CD14-positive monocyte (primary cell): ENCODE data around the gene FANCI. TPM values are rescaled to one million over a fixed set of nuclear protein-coding genes. Genes with fewer than 3 reads are reported as not detected.

ENCODE experiments used
- DNase-seq, 3 donors: peaks; one replicate each; pipeline ENCODE4 v3.0.0-alpha.2; 2011 to 2022
- H2AFZ ChIP-seq: 2 replicates; pipeline ENCODE4 v1.6.0; 2012; ENCODE audit warnings: mild to moderate bottlenecking, low read depth, low read length, inconsistent platforms; ENCODE audit not compliant: insufficient read depth, poor library complexity, severe bottlenecking
- H3K27ac ChIP-seq, 2 donors: 1 replicate in 1 of 2; 2 replicates in 1 of 2; pipeline ENCODE4 v1.5.1; 2012 to 2013; ENCODE audit warnings: low read length in 2 of 2, control low read depth in 1 of 2, inconsistent platforms in 1 of 2, low read depth in 1 of 2, mild to moderate bottlenecking in 1 of 2
- H3K27me3 ChIP-seq, 2 donors: one replicate each; pipeline versions ENCODE4 v1.6.0 to v1.6.1; 2011 to 2013; ENCODE audit warnings: low read length in 2 of 2; ENCODE audit not compliant: control insufficient read depth in 2 of 2, insufficient read depth in 2 of 2
- H3K36me3 ChIP-seq, 2 donors: replicated peaks in 1 of 2; 1 replicate in 1 of 2; 2 replicates in 1 of 2; pipeline versions ENCODE4 v1.5.1 to v1.6.1; 2012 to 2013; ENCODE audit warnings: low read length in 2 of 2, control low read depth in 1 of 2, inconsistent platforms in 1 of 2, mild to moderate bottlenecking in 1 of 2; ENCODE audit not compliant: insufficient read depth in 2 of 2, control insufficient read depth in 1 of 2
- H3K4me1 ChIP-seq, 2 donors: 1 replicate in 1 of 2; 2 replicates in 1 of 2; pipeline versions ENCODE4 v1.5.1 to v1.6.1; 2012 to 2013; ENCODE audit warnings: low read length in 2 of 2, control low read depth in 1 of 2, inconsistent platforms in 1 of 2, mild to moderate bottlenecking in 1 of 2, moderate library complexity in 1 of 2; ENCODE audit not compliant: insufficient read depth in 2 of 2, control insufficient read depth in 1 of 2
- H3K4me2 ChIP-seq: replicated peaks from 2 replicates; pipeline ENCODE3; 2012; ENCODE audit warnings: low read length, moderate library complexity, mild to moderate bottlenecking; ENCODE audit not compliant: poor library complexity, severe bottlenecking; ENCODE audit errors: extremely low read depth
- H3K4me3 ChIP-seq, 3 experiments: fragments of 200-600 bp in 1 of 3; sonication (generic) in 1 of 3; replicated peaks in 1 of 3; 1 replicate in 2 of 3; 2 replicates in 1 of 3; pipeline ENCODE4 v1.5.1; 2011 to 2013; ENCODE audit warnings: low read length in 3 of 3, mild to moderate bottlenecking in 3 of 3, control low read depth in 2 of 3, low read depth in 2 of 3, inconsistent platforms in 1 of 3, moderate library complexity in 1 of 3
- H3K79me2 ChIP-seq: 2 replicates; pipeline ENCODE4 v1.6.0; 2012; ENCODE audit warnings: mild to moderate bottlenecking, control low read depth, inconsistent platforms, low read length, moderate library complexity; ENCODE audit not compliant: insufficient read depth
- H3K9ac ChIP-seq: 2 replicates; pipeline ENCODE4 v1.6.0; 2017; ENCODE audit warnings: low read length, mild to moderate bottlenecking; ENCODE audit not compliant: insufficient read depth, poor library complexity, severe bottlenecking
- H3K9me3 ChIP-seq, 2 donors: replicated peaks in 1 of 2; 1 replicate in 1 of 2; 2 replicates in 1 of 2; pipeline versions ENCODE4 v1.5.1 to v1.6.1; 2012 to 2013; ENCODE audit warnings: low read length in 2 of 2, control low read depth in 1 of 2; ENCODE audit not compliant: control insufficient read depth in 1 of 2, insufficient read depth in 1 of 2
- H4K20me1 ChIP-seq: 2 replicates; pipeline ENCODE4 v1.6.0; 2012; ENCODE audit warnings: mild to moderate bottlenecking, low read length, control low read depth, moderate library complexity; ENCODE audit not compliant: insufficient read depth
- H3K27ac Mint-ChIP-seq, 7 donors: one replicate each; pipeline ENCODE4 v1.8.0; 2020; ENCODE audit warnings: mild to moderate bottlenecking in 7 of 7, mixed read lengths in 7 of 7, moderate library complexity in 6 of 7, inconsistent platforms in 2 of 7
- H3K27me3 Mint-ChIP-seq, 3 donors: one replicate each; pipeline ENCODE4 v1.8.0; 2021 to 2022; ENCODE audit warnings: low read depth in 3 of 3, mild to moderate bottlenecking in 3 of 3, mixed read lengths in 3 of 3, moderate library complexity in 3 of 3, inconsistent platforms in 1 of 3
- H3K36me3 Mint-ChIP-seq, 2 donors: one replicate each; pipeline ENCODE4 v1.8.0; 2020; ENCODE audit warnings: mixed read lengths in 2 of 2, inconsistent platforms in 1 of 2, mild to moderate bottlenecking in 1 of 2
- H3K4me1 Mint-ChIP-seq: one replicate; pipeline ENCODE4 v1.8.0; 2020; ENCODE audit warnings: mild to moderate bottlenecking, mixed read lengths
- H3K4me3 Mint-ChIP-seq, 2 donors: one replicate each; pipeline ENCODE4 v1.8.0; 2020; ENCODE audit warnings: mild to moderate bottlenecking in 2 of 2, mixed read lengths in 2 of 2, moderate library complexity in 1 of 2
- H3K9me3 Mint-ChIP-seq, 7 donors: one replicate each; pipeline ENCODE4 v1.8.0; 2020 to 2022; ENCODE audit warnings: mixed read lengths in 7 of 7, mild to moderate bottlenecking in 6 of 7, moderate library complexity in 6 of 7, inconsistent platforms in 2 of 7
- WGBS: methylation state at CpG from one replicate; pipeline ENCODE4 v1.1.5; 2013; ENCODE audit warnings: missing lambda C conversion rate; ENCODE audit not compliant: insufficient coverage; 5-methylcytosine and 5-hydroxymethylcytosine counted together
- intact Hi-C, 2 donors: fragments of 100-400 bp; cut with micrococcal nuclease; formaldehyde crosslinking; loops; one replicate each; pipeline versions ENCODE4 v1.15.0 to v1.15.1; 2023
- polyA plus RNA-seq, 3 donors: library from polyadenylated mRNA; depleted of rRNA in 1 of 3; unstranded in 2 of 3; stranded (reverse) in 1 of 3; fragments of 300-500 nt in 2 of 3; fragments of >200 nt in 1 of 3; fragmentation: Illumina TruSeq in 2 of 3; gene quantifications; 1 replicate in 2 of 3; 2 replicates in 1 of 3; pipeline ENCODE4 v1.2.3, GENCODE V29; 2012 to 2021
- TF ChIP-seq, protein P1 (sequence below): fragments of 200-600 bp; IDR thresholded peaks from one replicate; pipeline ENCODE4 v1.8.0; 2022; ENCODE audit warnings: antibody characterized with exemption, mild to moderate bottlenecking

Gene FANCI
- polyA plus RNA-seq, 3 donors = 1.4 to 2.6 (median 1.5) TPM

DNA sequence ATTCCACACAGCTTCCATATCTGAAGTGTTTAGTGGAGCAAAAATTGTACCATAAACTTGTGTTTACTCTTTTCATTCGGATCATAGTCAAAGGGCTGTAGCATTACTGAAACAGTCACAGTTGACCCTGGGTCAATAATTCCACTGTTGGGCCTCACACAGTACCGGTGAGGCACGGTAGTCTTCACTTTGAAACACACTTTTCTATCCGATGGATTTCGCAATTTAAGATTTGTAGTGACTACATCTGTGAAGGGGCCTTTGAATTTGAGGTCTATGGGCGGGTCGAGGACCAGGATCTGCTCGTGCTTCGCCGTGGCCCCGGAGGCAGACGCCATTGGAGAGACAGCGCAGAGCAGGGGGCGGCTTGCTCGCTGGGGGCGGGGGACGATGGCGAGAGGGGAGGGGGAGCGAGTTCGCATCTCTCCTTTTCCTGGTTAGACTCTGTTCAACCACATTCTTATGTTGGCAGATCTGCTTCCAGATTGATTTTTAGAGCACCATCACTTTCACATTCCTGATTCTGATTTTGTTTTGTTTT, 42.2 kb upstream of the FANCI start:
- WGBS = 96% methylated on average over 17 of the region's 20 CpGs
- intact Hi-C loops = no loop called here
- H3K4me2 ChIP-seq = no peak overlapping the region
- H3K27me3 ChIP-seq = no peaks in the 10 kb centered on the region
- no peak overlapping the region for H3K27ac Mint-ChIP-seq
- H3K79me2 ChIP-seq = no peaks in the 10 kb centered on the region
- H3K36me3 ChIP-seq = peaks cover 39 to 55% of the 10 kb centered on the region in 2 donors
- H3K27me3 Mint-ChIP-seq = peaks cover 0 to 6% (median 0%) of the 10 kb centered on the region in 3 donors
- no peak overlapping the region for H3K4me3 ChIP-seq
- no peak overlapping the region for H3K9ac ChIP-seq
- H3K27ac ChIP-seq = no peak overlapping the region
- H3K9me3 ChIP-seq = no peaks in the 10 kb centered on the region
- H3K4me3 Mint-ChIP-seq = no peak overlapping the region
- no peaks in the 10 kb centered on the region for H3K4me1 ChIP-seq
- DNase-seq = no peak
- TF ChIP-seq, protein P1, sequence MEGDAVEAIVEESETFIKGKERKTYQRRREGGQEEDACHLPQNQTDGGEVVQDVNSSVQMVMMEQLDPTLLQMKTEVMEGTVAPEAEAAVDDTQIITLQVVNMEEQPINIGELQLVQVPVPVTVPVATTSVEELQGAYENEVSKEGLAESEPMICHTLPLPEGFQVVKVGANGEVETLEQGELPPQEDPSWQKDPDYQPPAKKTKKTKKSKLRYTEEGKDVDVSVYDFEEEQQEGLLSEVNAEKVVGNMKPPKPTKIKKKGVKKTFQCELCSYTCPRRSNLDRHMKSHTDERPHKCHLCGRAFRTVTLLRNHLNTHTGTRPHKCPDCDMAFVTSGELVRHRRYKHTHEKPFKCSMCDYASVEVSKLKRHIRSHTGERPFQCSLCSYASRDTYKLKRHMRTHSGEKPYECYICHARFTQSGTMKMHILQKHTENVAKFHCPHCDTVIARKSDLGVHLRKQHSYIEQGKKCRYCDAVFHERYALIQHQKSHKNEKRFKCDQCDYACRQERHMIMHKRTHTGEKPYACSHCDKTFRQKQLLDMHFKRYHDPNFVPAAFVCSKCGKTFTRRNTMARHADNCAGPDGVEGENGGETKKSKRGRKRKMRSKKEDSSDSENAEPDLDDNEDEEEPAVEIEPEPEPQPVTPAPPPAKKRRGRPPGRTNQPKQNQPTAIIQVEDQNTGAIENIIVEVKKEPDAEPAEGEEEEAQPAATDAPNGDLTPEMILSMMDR = no peak
- H2AFZ ChIP-seq = no peak overlapping the region
- no peaks in the 10 kb centered on the region for H4K20me1 ChIP-seq
- H3K9me3 Mint-ChIP-seq = no peaks in the 10 kb centered on the region
- peaks cover 53 to 61% of the 10 kb centered on the region in 2 donors for H3K36me3 Mint-ChIP-seq
- H3K4me1 Mint-ChIP-seq = no peaks in the 10 kb centered on the region

DNA sequence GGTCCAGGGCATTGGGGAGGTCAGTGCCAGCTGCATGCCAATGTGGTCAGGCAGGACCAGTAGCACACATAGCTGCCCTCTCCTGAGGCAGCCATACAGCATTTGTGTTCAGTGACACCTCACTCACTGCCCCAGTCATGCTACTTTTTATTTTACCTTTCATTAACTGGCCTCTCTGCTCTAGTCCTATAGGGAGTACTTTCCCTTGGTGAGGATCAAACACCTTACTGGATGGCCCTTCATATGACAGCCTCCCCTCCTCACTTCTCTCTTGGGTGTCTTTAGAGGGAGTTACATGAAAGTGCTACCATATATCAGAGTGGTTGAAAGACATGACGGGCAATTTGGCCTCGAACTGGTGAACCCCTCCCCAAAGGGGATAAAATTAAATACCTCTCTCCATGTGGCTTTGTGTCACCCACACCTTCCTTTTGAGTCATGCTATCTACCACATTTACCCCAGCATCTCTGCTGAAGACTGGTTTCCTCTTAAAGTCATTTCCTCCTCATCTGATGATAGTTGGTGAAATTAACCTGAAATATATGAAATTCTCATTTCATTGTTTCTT, 40.0 kb upstream of the FANCI start:
- intact Hi-C loops = no loop called here
- H4K20me1 ChIP-seq = no peaks in the 10 kb centered on the region
- H3K27me3 Mint-ChIP-seq = peaks cover 0 to 6% (median 2%) of the 10 kb centered on the region in 3 donors
- no peak overlapping the region for H2AFZ ChIP-seq
- H3K27ac Mint-ChIP-seq = no peak overlapping the region
- H3K4me3 Mint-ChIP-seq = no peak overlapping the region
- H3K9me3 ChIP-seq = no peaks in the 10 kb centered on the region
- H3K27me3 ChIP-seq = no peaks in the 10 kb centered on the region
- no peaks in the 10 kb centered on the region for H3K79me2 ChIP-seq
- H3K27ac ChIP-seq = no peak overlapping the region
- TF ChIP-seq, protein P1 = no peak
- no peak overlapping the region for H3K4me3 ChIP-seq
- no peak for DNase-seq
- no peaks in the 10 kb centered on the region for H3K9me3 Mint-ChIP-seq
- peaks cover 6% of the 10 kb centered on the region for H3K4me1 Mint-ChIP-seq
- no CpG with 5 or more reads among the region's 2 CpGs for WGBS
- peaks cover 33 to 39% of the 10 kb centered on the region in 2 donors for H3K36me3 Mint-ChIP-seq
- no peak overlapping the region for H3K9ac ChIP-seq
- peaks cover 3% of the 10 kb centered on the region in 2 donors for H3K4me1 ChIP-seq
- H3K36me3 ChIP-seq = peaks cover 18 to 32% of the 10 kb centered on the region in 2 donors
- no peak overlapping the region for H3K4me2 ChIP-seq
